GM19025 (cell line): ENCODE data around the gene ARID1A.
"Not testable (repeated sequence)": the region's sequence is repeated elsewhere in the genome, so short reads cannot be mapped to it uniquely, and the experiment has no call there.

ENCODE experiments used
- ATAC-seq: cut with Tn5 transposase; IDR thresholded peaks from one replicate; pipeline ENCODE4 v1.9.1; 2021; ENCODE audit warnings: mild to moderate bottlenecking, low read depth, moderate library complexity; ENCODE audit not compliant: unreplicated experiment

Gene ARID1A

GRCh38 chr1:26725904-26726303 is 30.1 kb downstream of the ARID1A start:
- ATAC-seq = not testable (repeated sequence)

- no peak for ATAC-seq
Observed at GRCh38 chr1:26726784-26727183, 31.0 kb downstream of the ARID1A start.

- no peak for ATAC-seq
Observed at GRCh38 chr1:26727476-26727875, 31.7 kb downstream of the ARID1A start.

- ATAC-seq = no peak
Observed at GRCh38 chr1:26728645-26729044, 32.8 kb downstream of the ARID1A start.

- no peak for ATAC-seq
Observed at GRCh38 chr1:26729633-26730032, 33.8 kb downstream of the ARID1A start.

GRCh38 chr1:26730695-26731094 is 34.9 kb downstream of the ARID1A start:
- no peak for ATAC-seq

DNA sequence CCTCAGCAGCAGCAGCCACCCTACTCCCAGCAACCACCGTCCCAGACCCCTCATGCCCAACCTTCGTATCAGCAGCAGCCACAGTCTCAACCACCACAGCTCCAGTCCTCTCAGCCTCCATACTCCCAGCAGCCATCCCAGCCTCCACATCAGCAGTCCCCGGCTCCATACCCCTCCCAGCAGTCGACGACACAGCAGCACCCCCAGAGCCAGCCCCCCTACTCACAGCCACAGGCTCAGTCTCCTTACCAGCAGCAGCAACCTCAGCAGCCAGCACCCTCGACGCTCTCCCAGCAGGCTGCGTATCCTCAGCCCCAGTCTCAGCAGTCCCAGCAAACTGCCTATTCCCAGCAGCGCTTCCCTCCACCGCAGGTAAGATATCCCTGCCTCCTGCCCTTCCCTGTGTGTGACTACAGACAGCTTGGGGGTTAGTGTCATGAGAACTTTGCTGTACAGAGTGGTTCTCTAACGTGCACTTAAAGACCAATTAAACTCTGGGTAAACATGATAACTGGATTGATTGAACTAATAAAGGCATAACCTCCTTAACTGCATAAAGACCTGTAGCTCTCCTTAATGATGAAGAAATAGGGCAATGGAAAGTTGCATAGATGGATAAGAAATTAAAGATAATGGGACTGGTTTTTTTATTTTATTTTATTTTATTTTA is 35.6 kb downstream of the ARID1A start:
- ATAC-seq = no peak

GRCh38 chr1:26733392-26733791 is 37.6 kb downstream of the ARID1A start:
- no peak for ATAC-seq

DNA sequence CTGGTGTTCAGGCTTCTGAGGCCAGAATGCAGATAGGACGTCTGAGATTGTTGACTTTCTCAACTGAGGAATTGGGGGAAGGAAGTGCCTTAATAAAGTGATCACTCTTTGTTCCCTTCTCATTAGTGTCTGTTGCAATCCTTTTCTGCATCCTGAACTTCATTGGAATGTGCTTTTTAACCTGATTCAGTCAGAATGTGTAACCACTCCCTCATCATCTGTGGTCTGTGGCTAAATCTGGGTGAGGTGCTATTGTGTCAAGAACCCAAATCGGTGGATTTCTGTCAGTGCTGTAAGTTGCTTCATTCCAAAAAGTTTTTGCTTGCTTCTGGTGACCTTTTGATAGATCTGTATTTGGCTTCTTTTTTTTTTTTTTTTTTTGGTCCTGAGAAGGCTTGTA is 38.2 kb downstream of the ARID1A start:
- no peak for ATAC-seq

- ATAC-seq = no peak
Observed at GRCh38 chr1:26734501-26735058, 38.8 kb downstream of the ARID1A start.

- no peak for ATAC-seq
Observed at GRCh38 chr1:26739329-26739914, 43.6 kb downstream of the ARID1A start.

- no peak for ATAC-seq
Observed at GRCh38 chr1:26740023-26740634, 44.3 kb downstream of the ARID1A start.

GRCh38 chr1:26740952-26741351 is 45.1 kb downstream of the ARID1A start:
- ATAC-seq = no peak

DNA sequence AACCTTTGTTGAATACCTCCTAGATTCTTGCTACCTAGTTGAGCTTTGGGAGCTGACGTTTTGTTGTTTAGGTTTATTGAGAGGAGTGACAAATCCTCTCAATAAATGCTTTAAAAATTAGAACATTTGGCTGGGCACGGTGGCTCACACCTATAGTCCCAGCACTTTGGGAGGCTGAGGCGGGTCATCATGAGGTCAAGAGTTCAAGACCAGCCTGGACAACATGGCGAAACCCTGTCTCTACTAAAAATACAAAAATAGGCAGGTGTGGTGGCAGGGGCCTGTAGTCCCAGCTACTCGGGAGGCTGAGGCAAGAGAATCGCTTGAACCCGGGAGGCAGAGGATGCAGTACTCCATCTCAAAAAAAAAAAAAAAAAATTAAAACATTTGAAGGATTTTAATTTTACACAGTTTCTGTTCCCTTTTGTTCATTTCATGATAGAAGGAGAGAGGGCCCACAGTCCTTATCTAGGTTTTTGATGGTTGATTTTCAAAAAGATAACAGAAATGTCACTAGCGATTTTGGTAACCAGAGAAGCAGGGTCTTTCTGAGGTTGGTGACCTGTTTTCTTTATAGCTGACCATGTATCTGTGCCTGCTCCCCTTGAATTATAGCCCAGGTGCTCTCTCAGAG is 47.7 kb downstream of the ARID1A start:
- ATAC-seq = no peak

DNA sequence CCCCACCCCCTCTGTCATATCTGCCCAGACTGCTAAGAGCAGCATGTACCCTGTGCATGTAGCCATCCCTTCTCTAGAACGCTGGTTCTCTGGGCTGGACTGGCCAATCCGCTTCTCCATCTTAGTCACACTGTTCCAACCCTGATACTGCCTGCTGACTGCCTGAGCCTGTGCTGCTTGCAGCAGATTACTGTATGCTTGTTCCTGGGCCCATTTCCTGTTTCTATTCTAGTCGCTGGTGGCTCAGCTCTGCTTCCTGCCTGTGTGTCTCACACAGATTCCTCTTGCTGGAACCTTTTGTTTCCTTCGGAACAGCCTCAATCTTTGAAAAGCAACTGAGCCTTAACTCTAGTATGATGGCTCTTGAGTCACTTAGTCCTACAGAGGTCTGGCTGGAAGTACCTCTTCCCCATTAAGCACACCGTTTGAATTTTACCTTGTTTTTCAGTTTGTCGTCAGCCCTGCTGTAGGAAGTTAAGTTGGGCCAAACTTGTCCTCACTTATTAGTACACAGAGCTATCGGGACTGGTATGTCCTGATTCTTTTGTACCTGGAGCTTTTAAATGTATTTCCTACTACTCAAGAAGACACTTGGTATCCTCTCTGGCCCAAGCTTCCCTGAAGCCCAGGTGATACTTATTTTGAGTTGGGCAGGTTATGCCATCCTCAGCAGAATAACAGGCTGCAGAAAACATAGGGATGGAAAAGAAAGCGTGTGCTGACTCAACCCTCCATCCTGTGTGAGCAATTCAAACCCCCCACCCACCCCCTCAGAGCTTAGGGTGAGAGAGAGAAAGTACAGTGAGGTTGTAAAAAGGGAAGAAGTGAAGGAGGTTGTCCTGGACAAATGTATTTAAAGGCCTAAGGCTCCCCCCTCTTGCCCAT is 48.5 kb downstream of the ARID1A start:
- ATAC-seq = peak; percentile 95

DNA sequence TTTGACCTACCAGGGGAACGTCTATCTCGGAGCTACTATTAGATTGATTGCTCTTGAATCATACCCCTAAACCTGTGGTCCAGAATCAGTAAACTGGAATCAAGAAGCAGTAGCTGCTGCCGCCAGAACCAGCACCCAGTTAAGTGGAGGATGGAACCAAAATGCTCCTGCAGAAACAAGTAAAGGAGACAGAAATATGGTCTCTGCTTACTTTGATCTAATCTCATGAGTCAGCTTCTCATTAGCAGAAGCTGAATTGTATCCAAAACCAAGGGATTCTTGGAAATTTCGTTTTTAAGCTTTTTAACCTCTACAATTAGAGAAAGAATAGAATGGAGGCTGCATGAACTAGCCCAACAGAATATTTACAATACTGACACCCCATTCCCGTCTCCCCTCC is 49.4 kb downstream of the ARID1A start:
- ATAC-seq = no peak

GRCh38 chr1:26747048-26747447 is 51.2 kb downstream of the ARID1A start:
- ATAC-seq = no peak

DNA sequence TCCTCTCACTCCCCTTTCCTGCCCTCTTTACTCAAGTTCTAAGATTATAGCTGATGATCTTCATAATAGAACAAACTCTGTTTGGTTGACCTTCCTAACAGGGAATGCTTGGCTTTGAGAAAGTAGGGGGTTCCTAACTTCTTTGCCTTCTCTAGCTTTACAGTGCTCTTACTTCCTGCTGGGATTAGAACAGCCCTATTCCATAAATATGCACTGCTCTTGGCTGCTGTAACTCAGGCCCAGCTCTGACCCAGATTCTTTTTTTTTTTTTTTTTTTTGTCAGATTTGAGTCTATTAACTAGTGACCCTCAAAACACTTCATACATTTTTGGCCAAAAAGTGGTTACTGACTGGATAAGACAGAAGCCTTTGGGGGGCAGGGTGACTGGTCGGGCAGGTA is 52.5 kb downstream of the ARID1A start:
- ATAC-seq = no peak

GRCh38 chr1:26749458-26749857 is 53.6 kb downstream of the ARID1A start:
- no peak for ATAC-seq

- ATAC-seq = no peak
Observed at GRCh38 chr1:26750428-26750827, 54.6 kb downstream of the ARID1A start.
